Natural killer cell (primary cell): ENCODE data around the gene ABTB2. TPM values are rescaled to one million over a fixed set of nuclear protein-coding genes. Genes with fewer than 3 reads are reported as not detected.

ENCODE experiments used
- ATAC-seq, 3 donors: fragments of 150-1000 bp in 2 of 3; fragments of 200-7000 bp in 1 of 3; cut with Tn5 transposase; 1 replicate in 1 of 3; 2 replicates in 2 of 3; pipeline ENCODE4 v1.10.0; 2021; ENCODE audit warnings: mild to moderate bottlenecking in 2 of 3, moderate library complexity in 2 of 3
- DNase-seq, 2 donors: peaks; one replicate each; pipeline versions ENCODE4 v3.0.0 to v3.0.0-alpha.2; 2013 to 2021; ENCODE audit warnings: mixed read lengths in 1 of 2
- H3K27ac ChIP-seq: one replicate; pipeline ENCODE4 v1.5.1; 2013; ENCODE audit warnings: mild to moderate bottlenecking, low read length
- H3K27me3 ChIP-seq: one replicate; pipeline ENCODE4 v1.6.1; 2013; ENCODE audit warnings: low read length; ENCODE audit not compliant: control insufficient read depth, insufficient read depth
- H3K36me3 ChIP-seq: one replicate; pipeline ENCODE4 v1.6.1; 2013; ENCODE audit warnings: low read length; ENCODE audit not compliant: control insufficient read depth, insufficient read depth
- H3K4me1 ChIP-seq: one replicate; pipeline ENCODE4 v1.6.1; 2013; ENCODE audit warnings: low read length; ENCODE audit not compliant: control insufficient read depth, insufficient read depth
- H3K4me3 ChIP-seq: one replicate; pipeline ENCODE4 v1.5.1; 2013; ENCODE audit warnings: low read length
- H3K9me3 ChIP-seq: one replicate; pipeline ENCODE4 v1.6.1; 2013; ENCODE audit warnings: low read length; ENCODE audit not compliant: control insufficient read depth, insufficient read depth
- H3K27ac Mint-ChIP-seq, 2 donors: one replicate each; pipeline ENCODE4 v1.8.0; 2022; ENCODE audit warnings: mild to moderate bottlenecking in 2 of 2, mixed read lengths in 2 of 2, moderate library complexity in 1 of 2
- H3K27me3 Mint-ChIP-seq, 2 donors: one replicate each; pipeline ENCODE4 v1.8.0; 2022; ENCODE audit warnings: low read depth in 2 of 2, mixed read lengths in 2 of 2
- H3K36me3 Mint-ChIP-seq: one replicate; pipeline ENCODE4 v1.8.0; 2022; ENCODE audit warnings: mixed read lengths
- H3K4me1 Mint-ChIP-seq, 2 donors: one replicate each; pipeline ENCODE4 v1.8.0; 2022; ENCODE audit warnings: mixed read lengths in 2 of 2
- H3K4me3 Mint-ChIP-seq: one replicate; pipeline ENCODE4 v1.8.0; 2022; ENCODE audit warnings: mild to moderate bottlenecking, moderate library complexity, mixed read lengths
- H3K9me3 Mint-ChIP-seq, 2 donors: one replicate each; pipeline ENCODE4 v1.8.0; 2022; ENCODE audit warnings: mixed read lengths in 2 of 2
- WGBS: methylation state at CpG from one replicate; pipeline ENCODE4 v1.1.7; 2013; ENCODE audit warnings: missing lambda C conversion rate; ENCODE audit not compliant: insufficient coverage; 5-methylcytosine and 5-hydroxymethylcytosine counted together
- intact Hi-C: fragments of 100-400 bp; cut with micrococcal nuclease; formaldehyde crosslinking; loops from one replicate; pipeline ENCODE4 v1.14.2; 2022
- total RNA-seq, 4 donors: library from RNA; stranded (reverse); fragments of 120-200 nt in 1 of 4; gene quantifications; one replicate each; pipeline versions ENCODE4 v1.2.3 to v1.2.4, GENCODE V29; 2013 to 2022
- TF ChIP-seq, protein P1 (sequence below): fragments of 200-600 bp; IDR thresholded peaks from one replicate; pipeline ENCODE4 v1.8.0; 2022; ENCODE audit warnings: antibody characterized with exemption

The ABTB2 gene
- total RNA-seq, 3 donors from 2014 or later (not counting 1 experiment from before 2014, with no cell fraction given) = 0.65 to 1.7 (median 1.1) TPM

- Mint-ChIP-seq H3K27me3 (no peaks in the 10 kb centered on the region), H3K9me3 (no peaks in the 10 kb centered on the region), H3K4me3 (no peak overlapping the region), H3K36me3 (no peaks in the 10 kb centered on the region), H3K27ac (no peak overlapping the region), H3K4me1 (peaks cover 5 to 9% of the 10 kb centered on the region in 2 donors)
- ATAC-seq = no peak
- 93% methylated on average over 9 of the region's 9 CpGs for WGBS
- Histone ChIP-seq H3K36me3 (no peaks in the 10 kb centered on the region), H3K27ac (no peak overlapping the region), H3K27me3 (no peaks in the 10 kb centered on the region), H3K4me1 (peaks cover 5% of the 10 kb centered on the region), H3K4me3 (no peak overlapping the region), H3K9me3 (no peaks in the 10 kb centered on the region)
- intact Hi-C loops = no loop called here
- no peak for DNase-seq
- TF ChIP-seq, protein P1, sequence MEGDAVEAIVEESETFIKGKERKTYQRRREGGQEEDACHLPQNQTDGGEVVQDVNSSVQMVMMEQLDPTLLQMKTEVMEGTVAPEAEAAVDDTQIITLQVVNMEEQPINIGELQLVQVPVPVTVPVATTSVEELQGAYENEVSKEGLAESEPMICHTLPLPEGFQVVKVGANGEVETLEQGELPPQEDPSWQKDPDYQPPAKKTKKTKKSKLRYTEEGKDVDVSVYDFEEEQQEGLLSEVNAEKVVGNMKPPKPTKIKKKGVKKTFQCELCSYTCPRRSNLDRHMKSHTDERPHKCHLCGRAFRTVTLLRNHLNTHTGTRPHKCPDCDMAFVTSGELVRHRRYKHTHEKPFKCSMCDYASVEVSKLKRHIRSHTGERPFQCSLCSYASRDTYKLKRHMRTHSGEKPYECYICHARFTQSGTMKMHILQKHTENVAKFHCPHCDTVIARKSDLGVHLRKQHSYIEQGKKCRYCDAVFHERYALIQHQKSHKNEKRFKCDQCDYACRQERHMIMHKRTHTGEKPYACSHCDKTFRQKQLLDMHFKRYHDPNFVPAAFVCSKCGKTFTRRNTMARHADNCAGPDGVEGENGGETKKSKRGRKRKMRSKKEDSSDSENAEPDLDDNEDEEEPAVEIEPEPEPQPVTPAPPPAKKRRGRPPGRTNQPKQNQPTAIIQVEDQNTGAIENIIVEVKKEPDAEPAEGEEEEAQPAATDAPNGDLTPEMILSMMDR = no peak
Measured at GRCh38 chr11:34179026-34179675, 178.7 kb downstream of the ABTB2 start.

GRCh38 chr11:34178209-34178821 lies 179.5 kb downstream of the ABTB2 start:
- Histone ChIP-seq H3K27ac (no peak overlapping the region), H3K9me3 (no peaks in the 10 kb centered on the region), H3K4me3 (no peak overlapping the region), H3K36me3 (no peaks in the 10 kb centered on the region), H3K27me3 (peaks cover 2% of the 10 kb centered on the region), H3K4me1 (peaks cover 11% of the 10 kb centered on the region)
- ATAC-seq (no peak), DNase-seq (no peak)
- Mint-ChIP-seq H3K4me1 (peaks cover 5 to 14% of the 10 kb centered on the region in 2 donors), H3K9me3 (no peaks in the 10 kb centered on the region), H3K27me3 (no peaks in the 10 kb centered on the region), H3K36me3 (no peaks in the 10 kb centered on the region), H3K27ac (no peak overlapping the region), H3K4me3 (no peak overlapping the region)
- intact Hi-C loops = no loop called here
- TF ChIP-seq, protein P1 = no peak
- WGBS = 92% methylated on average over 10 of the region's 10 CpGs

DNA sequence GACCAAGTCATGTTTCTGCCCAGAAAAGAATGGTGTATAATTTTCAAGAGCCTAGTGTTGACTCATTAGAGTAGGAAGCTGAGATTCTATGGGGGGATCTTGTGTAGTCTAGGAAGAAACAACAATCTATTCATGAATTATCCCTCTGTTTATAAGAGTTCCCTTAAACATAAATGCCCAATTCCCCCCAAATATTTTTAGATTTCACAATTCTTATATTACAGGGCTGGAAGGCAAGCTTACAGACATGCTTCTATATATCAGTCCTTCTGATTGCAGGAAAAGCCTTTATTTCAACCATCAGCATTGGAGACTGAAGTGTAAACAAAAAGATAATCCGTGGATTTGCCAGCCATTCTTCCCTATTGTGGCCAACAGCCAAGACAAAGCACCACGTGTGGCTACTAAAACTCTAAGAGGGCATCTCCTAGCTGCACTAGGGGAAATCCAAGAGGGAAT lies 181.0 kb downstream of the ABTB2 start:
- ATAC-seq (no peak), DNase-seq (no peak)
- intact Hi-C loops = no loop called here
- 97% methylated on average over 2 of the region's 2 CpGs for WGBS
- no peaks in the 10 kb centered on the region for H3K36me3 ChIP-seq
- Mint-ChIP-seq H3K36me3 (no peaks in the 10 kb centered on the region), H3K27me3 (no peaks in the 10 kb centered on the region), H3K27ac (no peak overlapping the region), H3K4me3 (no peak overlapping the region), H3K9me3 (no peaks in the 10 kb centered on the region), H3K4me1 (peaks cover 5 to 14% of the 10 kb centered on the region in 2 donors)
- H3K4me1 ChIP-seq = peaks cover 11% of the 10 kb centered on the region
- TF ChIP-seq, protein P1 = no peak
- H3K27me3 ChIP-seq = peaks cover 2% of the 10 kb centered on the region
- H3K27ac ChIP-seq = no peak overlapping the region
- H3K4me3 ChIP-seq = no peak overlapping the region
- no peaks in the 10 kb centered on the region for H3K9me3 ChIP-seq
